Epidermal melanocyte (primary cell): Measurements from ENCODE around the gene TRIM45.
"Not testable (repeated sequence)": the region's sequence is repeated elsewhere in the genome, so short reads cannot be mapped to it uniquely, and the experiment has no call there.

Experiments
- DNase-seq: peaks from one replicate; pipeline ENCODE4 v3.0.0; 2011; ENCODE audit warnings: low spot score; ENCODE audit not compliant: insufficient read length

TRIM45 gene

DNA sequence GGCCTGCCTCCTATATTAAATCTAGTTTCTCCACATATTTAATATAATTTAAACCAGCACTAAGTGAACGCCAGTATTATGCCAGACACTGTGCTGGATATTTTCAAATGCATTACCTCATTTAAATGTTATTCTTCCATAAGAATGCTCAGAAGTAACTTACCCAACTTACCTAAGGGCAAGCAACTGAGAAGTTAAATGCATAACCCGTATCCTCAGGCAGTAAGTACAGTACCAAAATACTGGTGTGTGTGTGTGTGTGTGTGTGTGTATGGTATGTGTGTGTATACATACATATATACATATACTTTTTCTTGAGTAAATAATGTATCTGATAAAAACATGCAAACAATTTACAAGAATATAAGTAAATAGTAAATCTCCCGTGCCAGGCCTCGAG is 9.0 kb upstream of the TRIM45 start:
- DNase-seq: no peak

GRCh38 chr1:117128323-117129079 is 7.0 kb upstream of the TRIM45 start:
- peak; percentile 61 for DNase-seq

DNA sequence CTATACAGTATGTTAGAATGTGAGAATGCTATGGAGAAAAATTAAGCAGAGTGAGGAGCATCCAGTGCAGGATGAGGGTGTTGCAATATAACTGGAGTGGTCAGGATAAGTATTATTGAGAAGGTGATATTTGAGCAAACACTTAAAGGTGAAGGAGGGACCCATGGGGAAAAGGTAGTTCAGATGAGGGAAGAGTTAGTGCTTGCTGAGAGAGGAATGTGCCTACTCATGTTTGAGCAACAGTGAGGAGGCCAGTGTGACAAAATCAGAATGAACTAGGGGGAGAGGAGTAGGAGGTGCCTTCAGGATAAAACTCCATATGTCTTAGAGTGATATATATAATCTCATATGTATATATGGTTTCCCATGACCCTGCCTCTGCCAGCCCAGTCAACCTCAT is 6.2 kb upstream of the TRIM45 start:
- DNase-seq: no peak

DNA sequence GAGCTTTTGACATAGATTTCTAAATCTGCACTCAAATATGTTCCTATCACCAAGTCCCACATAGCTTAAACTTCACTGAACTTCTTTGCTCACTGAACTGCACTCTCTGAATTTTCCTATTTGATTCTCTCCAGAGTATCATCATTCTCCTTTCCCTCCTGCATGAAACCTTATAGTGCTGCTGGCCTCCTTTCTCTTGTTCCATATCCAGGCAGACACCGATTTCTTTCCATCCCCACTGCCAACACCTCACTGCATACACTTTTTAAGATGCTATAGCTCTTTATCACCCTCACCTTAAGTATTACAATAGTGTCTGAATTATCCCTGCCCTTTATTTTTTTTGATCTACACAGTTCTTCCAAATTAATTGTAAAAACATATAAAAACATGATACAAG is 3.1 kb upstream of the TRIM45 start:
- no peak for DNase-seq

- DNase-seq: no peak
These were observed 1.7 kb upstream of the TRIM45 start for GRCh38 chr1:117123274-117123673.

- DNase-seq: no peak
These were observed 929 bp upstream of the TRIM45 start for GRCh38 chr1:117122330-117123025.

DNA sequence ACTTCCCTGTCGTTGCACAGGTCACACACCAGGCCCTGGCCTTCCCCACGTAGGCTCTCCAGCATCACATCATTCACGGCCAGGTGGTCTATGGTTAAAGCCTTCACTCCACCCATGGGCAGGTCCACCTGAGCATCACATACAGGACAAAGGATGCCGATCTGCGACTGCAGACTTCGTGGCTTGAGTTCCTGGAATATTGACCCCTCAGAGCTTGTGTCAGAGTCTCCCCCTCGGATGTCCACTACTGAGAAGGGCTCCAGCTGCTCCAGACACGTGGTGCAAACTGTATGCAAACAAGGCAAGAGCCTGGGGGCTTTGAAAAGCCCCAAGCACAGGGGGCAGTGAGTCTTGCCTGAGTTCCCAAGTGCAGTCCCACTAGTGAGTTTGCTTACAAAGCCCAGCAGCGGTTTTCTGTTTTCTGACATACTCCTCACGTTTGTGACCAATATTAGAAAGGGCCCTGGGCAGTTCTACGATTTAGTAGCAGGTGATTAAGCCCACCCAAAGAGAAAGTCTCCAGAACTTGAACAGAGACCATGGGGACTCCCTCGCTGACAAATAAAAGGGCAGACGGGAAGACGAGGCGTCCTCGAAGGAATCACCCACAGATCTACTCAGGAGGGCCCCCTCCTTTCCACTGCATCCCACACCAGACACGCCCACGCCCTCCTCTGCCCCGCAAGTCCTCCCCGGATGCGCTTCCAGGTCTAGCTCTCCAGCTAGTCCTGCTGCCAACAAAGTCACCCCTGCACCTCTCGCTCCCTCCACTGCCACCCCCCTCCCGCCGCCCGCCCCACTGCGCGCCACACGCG is 568 bp downstream of the TRIM45 start:
- DNase-seq: no peak

DNA sequence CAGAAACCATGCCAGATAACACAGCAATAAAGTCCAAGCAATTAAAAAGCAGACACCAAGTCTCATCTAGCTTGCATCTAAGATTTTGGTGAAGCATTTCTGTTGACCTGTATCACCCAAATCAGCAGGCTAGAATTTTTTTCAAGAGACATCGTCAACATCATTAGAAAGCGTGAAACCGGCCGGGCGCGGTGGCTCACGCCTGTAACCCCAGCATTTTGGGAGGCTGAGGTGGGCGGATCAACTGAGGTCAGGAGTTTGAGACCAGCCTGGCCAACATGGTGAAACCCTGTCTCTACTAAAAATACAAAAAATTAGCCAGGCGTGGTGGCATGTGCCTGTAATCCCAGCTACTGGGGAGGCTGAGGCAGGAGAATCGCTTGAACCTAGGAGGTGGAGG is 2.4 kb downstream of the TRIM45 start:
- not testable (repeated sequence) for DNase-seq

GRCh38 chr1:117118137-117118536 is 3.4 kb downstream of the TRIM45 start:
- no peak for DNase-seq

DNA sequence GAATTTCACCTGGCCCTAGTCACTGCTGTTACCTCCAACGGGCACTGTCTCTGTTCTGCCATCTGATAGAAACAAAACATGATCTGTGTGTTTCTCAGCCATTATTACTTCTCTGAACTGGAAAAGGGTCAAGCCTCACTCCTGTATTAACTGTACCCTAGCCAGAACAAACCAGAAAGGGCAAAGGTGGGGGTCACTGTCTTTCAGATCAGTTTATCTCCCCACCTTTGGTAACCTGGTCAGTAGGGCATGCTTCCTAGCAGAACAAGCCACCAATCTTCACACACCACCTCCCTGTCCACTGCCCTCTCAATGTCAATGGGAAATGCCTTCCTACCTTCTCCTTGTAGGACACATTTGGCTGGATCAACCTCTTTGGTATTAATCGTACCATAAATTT is 3.9 kb downstream of the TRIM45 start:
- DNase-seq: no peak

- no peak for DNase-seq
These were observed 4.8 kb downstream of the TRIM45 start for GRCh38 chr1:117116784-117117130.

DNA sequence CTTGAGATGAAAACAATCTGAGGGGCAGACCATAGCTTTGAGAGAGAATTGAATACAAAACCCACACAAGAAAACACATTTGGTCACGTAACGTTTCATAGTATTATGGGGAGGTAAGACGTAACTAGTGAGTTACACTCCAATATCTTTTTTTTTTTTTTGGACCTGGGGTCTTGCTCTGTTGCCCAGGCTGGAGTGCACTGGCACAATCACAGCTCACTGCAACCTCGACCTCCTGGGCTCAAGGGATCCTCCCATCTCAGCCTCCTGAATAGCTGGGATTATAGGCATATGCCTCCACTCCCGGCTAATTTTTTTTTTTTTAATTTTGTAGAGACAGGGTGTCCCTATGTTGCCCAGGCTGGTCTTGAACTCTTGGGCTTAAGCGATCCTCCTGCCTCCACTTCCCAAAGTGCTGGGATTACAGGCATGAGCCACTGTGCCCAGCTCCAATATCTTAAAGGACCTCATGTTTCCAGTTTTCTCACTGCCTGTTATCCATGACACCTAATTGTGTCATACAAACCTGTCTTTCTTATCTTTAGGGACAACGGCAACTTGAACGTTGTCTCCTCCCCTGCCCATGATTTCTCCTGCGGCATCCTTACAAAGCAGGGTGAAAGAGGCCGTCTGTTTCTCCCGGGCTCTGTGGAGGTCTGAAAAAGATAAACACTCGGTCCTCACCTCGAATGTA is 5.3 kb downstream of the TRIM45 start:
- DNase-seq: no peak

- no peak for DNase-seq
These were observed 6.7 kb downstream of the TRIM45 start for GRCh38 chr1:117114877-117115276.

DNA sequence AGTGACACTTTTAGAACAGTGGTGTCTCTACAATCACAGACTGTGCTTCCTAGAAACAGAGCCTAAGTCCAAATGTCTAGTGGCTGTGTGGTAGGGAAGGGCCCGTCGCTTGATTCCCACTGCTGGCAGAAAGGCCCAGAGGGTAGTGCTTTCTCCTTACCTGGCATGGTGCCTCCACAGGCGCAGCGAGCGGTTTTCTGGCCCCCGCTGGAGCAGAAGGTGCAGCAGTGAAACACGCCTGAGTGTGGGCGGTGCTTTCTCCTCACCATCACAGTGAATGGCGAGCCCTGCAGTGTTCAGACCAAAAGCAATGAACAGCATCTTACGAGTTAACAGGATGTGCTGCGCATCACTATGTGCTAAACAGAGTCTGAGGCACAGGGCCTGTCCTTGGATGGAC is 8.3 kb downstream of the TRIM45 start:
- no peak for DNase-seq

GRCh38 chr1:117112047-117112717 is 9.4 kb downstream of the TRIM45 start:
- DNase-seq: no peak

- DNase-seq: no peak
These were observed 10.8 kb downstream of the TRIM45 start for GRCh38 chr1:117110774-117111173.

DNA sequence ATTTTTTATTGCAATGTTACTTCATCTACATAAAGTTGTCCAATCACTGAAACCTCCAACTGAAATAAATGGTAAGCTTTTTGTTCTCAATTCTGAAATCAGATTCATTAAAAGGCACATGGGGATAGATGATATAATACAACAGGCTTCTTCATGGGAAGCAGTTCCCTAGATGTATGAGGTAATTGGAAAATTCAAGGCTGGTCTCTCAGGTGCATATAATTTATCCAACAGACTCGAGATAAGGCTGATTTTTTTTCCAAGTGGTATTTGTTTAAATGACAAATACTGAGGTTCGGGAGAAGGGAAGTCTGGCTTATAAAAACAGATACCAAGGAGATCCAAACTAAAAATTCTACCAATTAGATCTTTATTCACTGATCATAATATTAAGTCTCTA is 14.2 kb downstream of the TRIM45 start:
- DNase-seq: no peak

- no peak for DNase-seq
These were observed 15.1 kb downstream of the TRIM45 start for GRCh38 chr1:117106478-117106877.

DNA sequence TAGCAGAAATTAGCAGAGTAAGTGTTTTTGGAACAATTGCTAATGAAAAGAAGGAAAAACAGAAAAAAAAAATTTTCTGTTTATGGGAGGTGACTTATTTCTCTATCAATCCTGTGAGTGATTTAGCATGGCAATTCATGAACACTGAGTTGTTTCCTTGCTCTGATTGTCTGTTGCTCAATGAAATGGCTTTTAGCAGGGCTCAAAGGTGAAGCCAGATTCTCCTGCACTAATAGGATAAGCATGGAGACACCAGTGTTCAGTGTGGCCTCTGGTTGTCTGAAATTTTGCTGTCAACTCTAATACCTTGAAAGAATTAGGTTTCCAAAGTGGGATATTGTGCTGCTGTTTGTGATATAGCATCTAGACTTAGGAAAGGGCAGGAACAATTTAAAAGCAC is 15.8 kb downstream of the TRIM45 start:
- no peak for DNase-seq

DNA sequence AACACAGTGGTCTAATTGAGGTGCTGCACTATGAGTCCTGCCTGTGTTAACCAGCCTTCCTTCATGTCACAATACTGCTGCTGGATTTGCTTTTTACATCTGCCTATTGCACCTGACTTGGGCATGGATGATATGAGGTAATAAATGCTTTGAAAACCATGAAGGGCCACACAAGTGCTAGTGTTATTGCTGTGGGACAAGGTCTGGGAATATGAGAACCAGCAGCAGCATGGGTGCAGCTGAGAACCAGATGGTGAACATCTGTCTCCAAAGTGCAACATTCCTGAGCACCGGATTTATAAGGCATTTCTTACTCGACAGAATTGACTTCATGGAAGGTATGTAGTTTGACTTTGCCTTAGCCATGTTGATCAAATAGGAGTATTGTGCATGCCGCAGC is 16.6 kb downstream of the TRIM45 start:
- no peak for DNase-seq

- DNase-seq: not testable (repeated sequence)
These were observed 19.7 kb downstream of the TRIM45 start for GRCh38 chr1:117101858-117102257.
